Breast epithelium (tissue), 3 donors: ENCODE results near the gene C1orf146.
"Not testable (repeated sequence)": the region's sequence is repeated elsewhere in the genome, so short reads cannot be mapped to it uniquely, and the experiment has no call there.

Experiments used
- POLR2A ChIP-seq: fragments of 450-650 bp; IDR thresholded peaks from one replicate; pipeline ENCODE4 v1.6.1; 2016; ENCODE audit warnings: antibody characterized with exemption, mild to moderate bottlenecking, moderate library complexity
- POLR2AphosphoS5 ChIP-seq, 3 donors: sonication (generic); formaldehyde crosslinking; IDR thresholded peaks; one replicate each; pipeline ENCODE4 v1.6.1; 2017; ENCODE audit warnings: antibody characterized with exemption in 3 of 3
- TF ChIP-seq, protein P1 (sequence below), 3 donors: fragments of 450-650 bp; IDR thresholded peaks; one replicate each; pipeline ENCODE4 v1.5.1; 2016 to 2017; ENCODE audit warnings: antibody characterized with exemption in 3 of 3, mild to moderate bottlenecking in 3 of 3, moderate library complexity in 3 of 3

DNA sequence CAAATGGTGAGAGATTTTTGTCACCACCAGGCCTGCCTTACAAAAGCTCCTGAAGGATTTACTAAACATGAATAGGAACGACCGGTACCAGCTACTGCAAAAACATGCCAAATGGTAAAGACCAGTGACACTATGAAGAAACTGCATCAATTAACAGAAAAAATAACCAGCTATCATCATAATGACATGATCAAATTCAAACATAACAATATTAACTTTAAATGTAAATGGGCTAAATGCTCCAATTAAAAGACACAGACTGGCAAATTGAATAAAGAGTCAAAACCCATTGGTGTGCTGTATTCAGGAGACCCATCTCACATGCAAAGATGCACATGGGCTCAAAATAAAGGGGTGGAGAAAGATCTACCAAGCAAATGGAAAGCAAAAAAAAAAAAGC, 63.7 kb downstream of the C1orf146 start:
- TF ChIP-seq, protein P1, sequence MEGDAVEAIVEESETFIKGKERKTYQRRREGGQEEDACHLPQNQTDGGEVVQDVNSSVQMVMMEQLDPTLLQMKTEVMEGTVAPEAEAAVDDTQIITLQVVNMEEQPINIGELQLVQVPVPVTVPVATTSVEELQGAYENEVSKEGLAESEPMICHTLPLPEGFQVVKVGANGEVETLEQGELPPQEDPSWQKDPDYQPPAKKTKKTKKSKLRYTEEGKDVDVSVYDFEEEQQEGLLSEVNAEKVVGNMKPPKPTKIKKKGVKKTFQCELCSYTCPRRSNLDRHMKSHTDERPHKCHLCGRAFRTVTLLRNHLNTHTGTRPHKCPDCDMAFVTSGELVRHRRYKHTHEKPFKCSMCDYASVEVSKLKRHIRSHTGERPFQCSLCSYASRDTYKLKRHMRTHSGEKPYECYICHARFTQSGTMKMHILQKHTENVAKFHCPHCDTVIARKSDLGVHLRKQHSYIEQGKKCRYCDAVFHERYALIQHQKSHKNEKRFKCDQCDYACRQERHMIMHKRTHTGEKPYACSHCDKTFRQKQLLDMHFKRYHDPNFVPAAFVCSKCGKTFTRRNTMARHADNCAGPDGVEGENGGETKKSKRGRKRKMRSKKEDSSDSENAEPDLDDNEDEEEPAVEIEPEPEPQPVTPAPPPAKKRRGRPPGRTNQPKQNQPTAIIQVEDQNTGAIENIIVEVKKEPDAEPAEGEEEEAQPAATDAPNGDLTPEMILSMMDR (IDR thresholded peaks at IDR 0.05) = not testable (repeated sequence)
- not testable (repeated sequence) for TF ChIP-seq POLR2A; POLR2AphosphoS5 (IDR thresholded peaks at IDR 0.05)
